WTC11 (cell line): Measurements from ENCODE around the gene LMO2. TPM values are rescaled to one million over a fixed set of nuclear protein-coding genes. Genes with fewer than 3 reads are reported as not detected.

Experiments used
- ATAC-seq: fragments of 200-7000 bp; cut with Tn5 transposase; 2 replicates; pipeline ENCODE4 v1.10.0; 2021; ENCODE audit warnings: mild to moderate bottlenecking, moderate library complexity
- CTCF ChIA-PET: fragments of 300-600 bp; sonication (Branson Sonifier 250); formaldehyde crosslinking; loops from one replicate; lab custom pipeline; 2021; ENCODE audit warnings: antibody characterized with exemption; lab: Charles Lee
- POLR2A ChIA-PET: fragments of 350-600 bp; sonication (Branson Sonifier 250); formaldehyde crosslinking; loops from one replicate; lab custom pipeline; 2021; ENCODE audit warnings: antibody characterized with exemption; lab: Charles Lee
- DNase-seq: peaks from one replicate; pipeline ENCODE4 v3.0.0; 2021; ENCODE audit warnings: low spot score
- H3K27ac Mint-ChIP-seq: 2 replicates; pipeline ENCODE4 v1.8.0; 2021; ENCODE audit warnings: mixed read lengths
- H3K27me3 Mint-ChIP-seq: 2 replicates; pipeline ENCODE4 v1.8.0; 2021; ENCODE audit warnings: low read depth, mild to moderate bottlenecking, moderate library complexity, mixed read lengths
- H3K36me3 Mint-ChIP-seq: 2 replicates; pipeline ENCODE4 v1.8.0; 2021; ENCODE audit warnings: mixed read lengths
- H3K4me1 Mint-ChIP-seq: 2 replicates; pipeline ENCODE4 v1.8.0; 2022; ENCODE audit warnings: mixed read lengths
- H3K4me3 Mint-ChIP-seq: 2 replicates; pipeline ENCODE4 v1.8.0; 2021; ENCODE audit warnings: mild to moderate bottlenecking, moderate library complexity, mixed read lengths
- H3K9me3 Mint-ChIP-seq: 2 replicates; pipeline ENCODE4 v1.8.0; 2021; ENCODE audit warnings: mixed read lengths
- ATF1 ChIP-seq: sonication (generic); formaldehyde crosslinking; IDR thresholded peaks from 2 replicates; pipeline ENCODE4 v1.8.1; 2023; ENCODE audit warnings: mild to moderate bottlenecking, moderate library complexity, missing genetic modification reagents
- CBFB ChIP-seq: sonication (generic); formaldehyde crosslinking; IDR thresholded peaks from 2 replicates; pipeline ENCODE4 v1.8.1; 2022; ENCODE audit warnings: mild to moderate bottlenecking, low read depth, missing genetic modification reagents
- FOXK1 ChIP-seq: sonication (generic); formaldehyde crosslinking; IDR thresholded peaks from 2 replicates; pipeline ENCODE4 v1.8.0; 2022; ENCODE audit warnings: mild to moderate bottlenecking, moderate library complexity, missing genetic modification reagents
- GABPB1 ChIP-seq: sonication (generic); formaldehyde crosslinking; IDR thresholded peaks from 2 replicates; pipeline ENCODE4 v1.8.1; 2023; ENCODE audit warnings: mild to moderate bottlenecking, missing genetic modification reagents
- NFYB ChIP-seq: sonication (generic); formaldehyde crosslinking; conservative IDR thresholded peaks from 2 replicates; pipeline ENCODE4 v1.8.0; 2022; ENCODE audit warnings: low read depth, missing genetic modification reagents
- NR1H2 ChIP-seq: sonication (generic); formaldehyde crosslinking; IDR thresholded peaks from 2 replicates; pipeline ENCODE4 v1.9.0; 2021; ENCODE audit warnings: mild to moderate bottlenecking, moderate library complexity, missing genetic modification reagents
- NR3C1 ChIP-seq: sonication (generic); formaldehyde crosslinking; conservative IDR thresholded peaks from 2 replicates; pipeline ENCODE4 v1.8.1; 2023; ENCODE audit warnings: low read depth, mild to moderate bottlenecking, missing genetic modification reagents
- OVOL2 ChIP-seq: fragments of 250-450 bp; sonication (Bioruptor Pico); IDR thresholded peaks from 2 replicates; pipeline ENCODE4 v1.9.0; 2021; ENCODE audit warnings: mild to moderate bottlenecking, borderline replicate concordance
- PRRX2 ChIP-seq: fragments of 250-450 bp; sonication (Bioruptor Pico); IDR thresholded peaks from 2 replicates; pipeline ENCODE4 v1.8.0; 2021; ENCODE audit warnings: mild to moderate bottlenecking
- RELA ChIP-seq: sonication (generic); formaldehyde crosslinking; IDR thresholded peaks from 2 replicates; pipeline ENCODE4 v1.8.1; 2022; ENCODE audit warnings: missing genetic modification reagents, mild to moderate bottlenecking, borderline replicate concordance
- SMAD4 ChIP-seq: sonication (generic); formaldehyde crosslinking; IDR thresholded peaks from 2 replicates; pipeline ENCODE4 v1.8.0; 2022; ENCODE audit warnings: mild to moderate bottlenecking, missing genetic modification reagents
- ZNF263 ChIP-seq: sonication (generic); formaldehyde crosslinking; IDR thresholded peaks from 2 replicates; pipeline ENCODE4 v1.8.1; 2022; ENCODE audit warnings: low read depth, mild to moderate bottlenecking, moderate library complexity, missing genetic modification reagents
- ZNF396 ChIP-seq: fragments of 250-450 bp; sonication (Bioruptor Pico); IDR thresholded peaks from 2 replicates; pipeline ENCODE4 v1.8.0; 2021; ENCODE audit warnings: mild to moderate bottlenecking, moderate library complexity, borderline replicate concordance
- total RNA-seq: library from RNA; stranded (reverse); gene quantifications from 3 replicates; pipeline ENCODE4 v1.2.3, GENCODE V29; 2021
- TF ChIP-seq, protein P1 (sequence below): sonication (generic); formaldehyde crosslinking; conservative IDR thresholded peaks from 2 replicates; pipeline ENCODE4 v1.8.1; 2023; ENCODE audit warnings: mild to moderate bottlenecking, low read depth, missing genetic modification reagents, moderate library complexity
- TF ChIP-seq, protein P2 (sequence below): sonication (generic); formaldehyde crosslinking; IDR thresholded peaks from 2 replicates; pipeline ENCODE4 v1.8.1; 2023; ENCODE audit warnings: mild to moderate bottlenecking, moderate library complexity, missing genetic modification reagents
- TF ChIP-seq, protein P3 (sequence below): sonication (generic); formaldehyde crosslinking; IDR thresholded peaks from 2 replicates; pipeline ENCODE4 v1.8.1; 2023; ENCODE audit warnings: mild to moderate bottlenecking, missing genetic modification reagents, moderate library complexity
- TF ChIP-seq, protein P4 (sequence below): sonication (generic); formaldehyde crosslinking; IDR thresholded peaks from 2 replicates; pipeline ENCODE4 v1.8.0; 2022; ENCODE audit warnings: missing genetic modification reagents

The LMO2 gene
- total RNA-seq, 1 experiment from 2014 or later, result 3.4 TPM

DNA sequence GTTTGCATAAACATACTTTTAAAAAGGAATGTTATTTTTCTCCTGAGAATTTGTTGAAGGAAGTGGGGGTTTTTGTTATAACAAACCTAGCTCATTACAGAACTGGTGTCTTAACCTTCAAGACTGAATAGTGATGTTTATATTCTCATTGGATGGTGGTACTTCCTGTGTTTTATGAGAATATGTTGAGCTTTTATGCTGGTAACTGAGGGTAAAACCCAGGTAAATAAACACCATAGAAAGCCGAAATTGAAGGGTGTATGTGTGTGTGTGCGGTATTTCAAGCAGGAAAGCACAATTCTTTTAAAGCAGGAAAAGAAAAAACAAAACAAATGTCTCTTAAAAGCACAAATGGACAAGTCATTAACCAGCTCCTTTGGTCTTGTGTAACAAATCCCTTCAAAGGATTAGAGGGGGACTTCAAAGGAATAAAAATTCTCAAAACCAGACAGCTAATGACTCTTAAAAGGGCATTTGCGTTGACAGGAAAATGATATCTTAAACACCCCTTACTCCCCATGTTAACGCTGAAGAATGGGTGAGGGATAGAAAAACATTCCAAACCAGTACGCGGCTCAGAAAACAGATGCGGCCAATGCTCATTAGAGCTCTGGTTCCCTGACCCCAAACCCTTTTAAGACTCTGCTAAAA, 23.8 kb downstream of the LMO2 start (continued):
- TF ChIP-seq, protein P1, sequence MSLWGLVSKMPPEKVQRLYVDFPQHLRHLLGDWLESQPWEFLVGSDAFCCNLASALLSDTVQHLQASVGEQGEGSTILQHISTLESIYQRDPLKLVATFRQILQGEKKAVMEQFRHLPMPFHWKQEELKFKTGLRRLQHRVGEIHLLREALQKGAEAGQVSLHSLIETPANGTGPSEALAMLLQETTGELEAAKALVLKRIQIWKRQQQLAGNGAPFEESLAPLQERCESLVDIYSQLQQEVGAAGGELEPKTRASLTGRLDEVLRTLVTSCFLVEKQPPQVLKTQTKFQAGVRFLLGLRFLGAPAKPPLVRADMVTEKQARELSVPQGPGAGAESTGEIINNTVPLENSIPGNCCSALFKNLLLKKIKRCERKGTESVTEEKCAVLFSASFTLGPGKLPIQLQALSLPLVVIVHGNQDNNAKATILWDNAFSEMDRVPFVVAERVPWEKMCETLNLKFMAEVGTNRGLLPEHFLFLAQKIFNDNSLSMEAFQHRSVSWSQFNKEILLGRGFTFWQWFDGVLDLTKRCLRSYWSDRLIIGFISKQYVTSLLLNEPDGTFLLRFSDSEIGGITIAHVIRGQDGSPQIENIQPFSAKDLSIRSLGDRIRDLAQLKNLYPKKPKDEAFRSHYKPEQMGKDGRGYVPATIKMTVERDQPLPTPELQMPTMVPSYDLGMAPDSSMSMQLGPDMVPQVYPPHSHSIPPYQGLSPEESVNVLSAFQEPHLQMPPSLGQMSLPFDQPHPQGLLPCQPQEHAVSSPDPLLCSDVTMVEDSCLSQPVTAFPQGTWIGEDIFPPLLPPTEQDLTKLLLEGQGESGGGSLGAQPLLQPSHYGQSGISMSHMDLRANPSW (CRISPR knock-in tag), result no peak
- TF ChIP-seq, protein P2, sequence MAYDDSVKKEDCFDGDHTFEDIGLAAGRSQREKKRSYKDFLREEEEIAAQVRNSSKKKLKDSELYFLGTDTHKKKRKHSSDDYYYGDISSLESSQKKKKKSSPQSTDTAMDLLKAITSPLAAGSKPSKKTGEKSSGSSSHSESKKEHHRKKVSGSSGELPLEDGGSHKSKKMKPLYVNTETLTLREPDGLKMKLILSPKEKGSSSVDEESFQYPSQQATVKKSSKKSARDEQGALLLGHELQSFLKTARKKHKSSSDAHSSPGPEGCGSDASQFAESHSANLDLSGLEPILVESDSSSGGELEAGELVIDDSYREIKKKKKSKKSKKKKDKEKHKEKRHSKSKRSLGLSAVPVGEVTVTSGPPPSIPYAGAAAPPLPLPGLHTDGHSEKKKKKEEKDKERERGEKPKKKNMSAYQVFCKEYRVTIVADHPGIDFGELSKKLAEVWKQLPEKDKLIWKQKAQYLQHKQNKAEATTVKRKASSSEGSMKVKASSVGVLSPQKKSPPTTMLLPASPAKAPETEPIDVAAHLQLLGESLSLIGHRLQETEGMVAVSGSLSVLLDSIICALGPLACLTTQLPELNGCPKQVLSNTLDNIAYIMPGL, result no peak
- TF ChIP-seq NFYB (CRISPR knock-in tag), result no peak
- no peak for TF ChIP-seq RELA (CRISPR knock-in tag)
- TF ChIP-seq, protein P3, sequence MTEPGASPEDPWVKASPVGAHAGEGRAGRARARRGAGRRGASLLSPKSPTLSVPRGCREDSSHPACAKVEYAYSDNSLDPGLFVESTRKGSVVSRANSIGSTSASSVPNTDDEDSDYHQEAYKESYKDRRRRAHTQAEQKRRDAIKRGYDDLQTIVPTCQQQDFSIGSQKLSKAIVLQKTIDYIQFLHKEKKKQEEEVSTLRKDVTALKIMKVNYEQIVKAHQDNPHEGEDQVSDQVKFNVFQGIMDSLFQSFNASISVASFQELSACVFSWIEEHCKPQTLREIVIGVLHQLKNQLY (CRISPR knock-in tag), result no peak

DNA sequence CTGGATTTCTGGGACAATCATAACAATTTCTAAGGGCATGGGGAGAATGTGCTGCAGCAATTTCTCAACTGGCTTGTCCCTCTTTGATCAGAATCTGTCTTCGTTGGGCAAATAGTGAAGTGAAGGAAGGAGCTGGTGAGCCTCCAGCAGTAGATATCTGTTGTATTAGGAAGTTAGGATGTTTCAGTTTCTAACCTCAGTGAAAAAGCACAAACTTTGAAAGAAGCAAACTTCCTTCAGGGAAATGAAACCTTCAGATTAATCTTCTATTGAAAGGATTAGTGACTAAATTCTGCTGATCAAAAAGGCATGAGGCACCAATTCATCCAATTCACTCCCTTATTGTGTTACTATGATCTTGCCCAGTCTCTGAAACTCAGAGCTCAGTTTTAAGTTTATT, 24.3 kb downstream of the LMO2 start:
- CTCF ChIA-PET, result interaction anchor here (0.8 to 2.2 kb wide), 4 partner anchors 103 to 307 kb away, joined by 3 to 15 read pairs (median 8); no protein-coding TSS in a partner anchor
- Mint-ChIP-seq H3K27me3 (peaks cover 71% of the 10 kb centered on the region), H3K27ac (no peak overlapping the region), H3K36me3 (no peaks in the 10 kb centered on the region), H3K9me3 (no peaks in the 10 kb centered on the region), H3K4me1 (peaks cover 22% of the 10 kb centered on the region), H3K4me3 (peak overlapping the region; percentile 72; the same call in 1 of the 2 replicates)
- ATAC-seq, result no peak
- POLR2A ChIA-PET, result no interaction called here
- TF ChIP-seq OVOL2 (CRISPR knock-in tag) (no peak), GABPB1 (CRISPR knock-in tag) (no peak), NR1H2 (no peak), NR3C1 (CRISPR knock-in tag) (no peak), ZNF263 (CRISPR knock-in tag) (no peak), ZNF396 (no peak), PRRX2 (CRISPR knock-in tag) (no peak), ATF1 (CRISPR knock-in tag) (no peak), FOXK1 (no peak), SMAD4 (CRISPR knock-in tag) (no peak), CBFB (CRISPR knock-in tag) (no peak)
- TF ChIP-seq, protein P4, sequence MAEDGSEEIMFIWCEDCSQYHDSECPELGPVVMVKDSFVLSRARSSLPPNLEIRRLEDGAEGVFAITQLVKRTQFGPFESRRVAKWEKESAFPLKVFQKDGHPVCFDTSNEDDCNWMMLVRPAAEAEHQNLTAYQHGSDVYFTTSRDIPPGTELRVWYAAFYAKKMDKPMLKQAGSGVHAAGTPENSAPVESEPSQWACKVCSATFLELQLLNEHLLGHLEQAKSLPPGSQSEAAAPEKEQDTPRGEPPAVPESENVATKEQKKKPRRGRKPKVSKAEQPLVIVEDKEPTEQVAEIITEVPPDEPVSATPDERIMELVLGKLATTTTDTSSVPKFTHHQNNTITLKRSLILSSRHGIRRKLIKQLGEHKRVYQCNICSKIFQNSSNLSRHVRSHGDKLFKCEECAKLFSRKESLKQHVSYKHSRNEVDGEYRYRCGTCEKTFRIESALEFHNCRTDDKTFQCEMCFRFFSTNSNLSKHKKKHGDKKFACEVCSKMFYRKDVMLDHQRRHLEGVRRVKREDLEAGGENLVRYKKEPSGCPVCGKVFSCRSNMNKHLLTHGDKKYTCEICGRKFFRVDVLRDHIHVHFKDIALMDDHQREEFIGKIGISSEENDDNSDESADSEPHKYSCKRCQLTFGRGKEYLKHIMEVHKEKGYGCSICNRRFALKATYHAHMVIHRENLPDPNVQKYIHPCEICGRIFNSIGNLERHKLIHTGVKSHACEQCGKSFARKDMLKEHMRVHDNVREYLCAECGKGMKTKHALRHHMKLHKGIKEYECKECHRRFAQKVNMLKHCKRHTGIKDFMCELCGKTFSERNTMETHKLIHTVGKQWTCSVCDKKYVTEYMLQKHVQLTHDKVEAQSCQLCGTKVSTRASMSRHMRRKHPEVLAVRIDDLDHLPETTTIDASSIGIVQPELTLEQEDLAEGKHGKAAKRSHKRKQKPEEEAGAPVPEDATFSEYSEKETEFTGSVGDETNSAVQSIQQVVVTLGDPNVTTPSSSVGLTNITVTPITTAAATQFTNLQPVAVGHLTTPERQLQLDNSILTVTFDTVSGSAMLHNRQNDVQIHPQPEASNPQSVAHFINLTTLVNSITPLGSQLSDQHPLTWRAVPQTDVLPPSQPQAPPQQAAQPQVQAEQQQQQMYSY (CRISPR knock-in tag), result no peak
- no peak for DNase-seq
